Mesenchymal stem cell (in vitro differentiated cells and primary cell): ENCODE data around the gene CPE.

Experiments
- DNase-seq: peaks from one replicate; pipeline ENCODE4 v3.0.0-alpha.2; 2013
- H2AFZ ChIP-seq: one replicate; pipeline ENCODE4 v1.6.1; 2013; ENCODE audit warnings: low read depth, mild to moderate bottlenecking, control low read depth, inconsistent platforms, low read length, moderate library complexity
- H2AK5ac ChIP-seq: 2 replicates; pipeline ENCODE4 v1.6.1; 2013; ENCODE audit warnings: low read length, moderate library complexity, mild to moderate bottlenecking, inconsistent platforms; ENCODE audit not compliant: severe bottlenecking
- H2BK120ac ChIP-seq: one replicate; pipeline ENCODE4 v1.6.1; 2013; ENCODE audit warnings: low read depth, mild to moderate bottlenecking, inconsistent platforms, low read length, moderate library complexity
- H2BK12ac ChIP-seq, 2 experiments: one replicate each; pipeline ENCODE4 v1.6.1; 2013; ENCODE audit warnings: inconsistent platforms in 2 of 2, low read length in 2 of 2, mild to moderate bottlenecking in 2 of 2, moderate library complexity in 2 of 2, control low read depth in 1 of 2
- H2BK15ac ChIP-seq: one replicate; pipeline ENCODE4 v1.6.1; 2013; ENCODE audit warnings: mild to moderate bottlenecking, low read depth, inconsistent platforms; ENCODE audit not compliant: poor library complexity, severe bottlenecking
- H2BK5ac ChIP-seq: 2 replicates; pipeline ENCODE4 v1.6.1; 2013; ENCODE audit warnings: low read depth, mild to moderate bottlenecking, low read length, control low read depth, inconsistent platforms; ENCODE audit not compliant: poor library complexity, severe bottlenecking
- H3K14ac ChIP-seq, 2 experiments: one replicate each; pipeline ENCODE4 v1.6.1; 2013; ENCODE audit warnings: inconsistent platforms in 2 of 2, low read length in 2 of 2, control low read depth in 1 of 2, mild to moderate bottlenecking in 1 of 2, moderate library complexity in 1 of 2
- H3K18ac ChIP-seq, 2 experiments: one replicate each; pipeline ENCODE4 v1.6.1; 2013; ENCODE audit warnings: inconsistent platforms in 2 of 2, low read length in 2 of 2, control low read depth in 1 of 2, low read depth in 1 of 2, mild to moderate bottlenecking in 1 of 2
- H3K23ac ChIP-seq, 2 experiments: one replicate each; pipeline ENCODE4 v1.6.1; 2013; ENCODE audit warnings: inconsistent platforms in 2 of 2, low read length in 2 of 2, mild to moderate bottlenecking in 2 of 2, moderate library complexity in 2 of 2, control low read depth in 1 of 2
- H3K27ac ChIP-seq: 2 replicates; pipeline ENCODE4 v1.5.1; 2013; ENCODE audit warnings: mild to moderate bottlenecking, moderate library complexity, low read length, control low read depth, inconsistent platforms; ENCODE audit not compliant: poor library complexity, severe bottlenecking
- H3K27me3 ChIP-seq, 2 experiments: 2 replicates each; pipeline versions ENCODE4 v1.6.1 to v1.7.0; 2013; ENCODE audit warnings: low read length in 2 of 2, mild to moderate bottlenecking in 2 of 2, moderate library complexity in 2 of 2, control low read depth in 1 of 2, inconsistent platforms in 1 of 2; ENCODE audit not compliant: control insufficient read depth in 1 of 2, insufficient read depth in 1 of 2
- H3K36me3 ChIP-seq, 2 experiments: 2 replicates each; pipeline versions ENCODE4 v1.6.1 to v1.7.0; 2013; ENCODE audit warnings: low read length in 2 of 2, control low read depth in 1 of 2, inconsistent platforms in 1 of 2, low read depth in 1 of 2, mild to moderate bottlenecking in 1 of 2; ENCODE audit not compliant: insufficient read depth in 2 of 2, control insufficient read depth in 1 of 2
- H3K4ac ChIP-seq, 2 experiments: one replicate each; pipeline ENCODE4 v1.6.1; 2013; ENCODE audit warnings: inconsistent platforms in 2 of 2, low read length in 2 of 2, mild to moderate bottlenecking in 2 of 2, moderate library complexity in 2 of 2, control low read depth in 1 of 2, low read depth in 1 of 2
- H3K4me1 ChIP-seq: 2 replicates; pipeline ENCODE4 v1.6.1; 2013; ENCODE audit warnings: low read depth, low read length, control low read depth; ENCODE audit not compliant: control insufficient read depth, insufficient read depth
- H3K4me2 ChIP-seq: 2 replicates; pipeline ENCODE4 v1.6.1; 2013; ENCODE audit warnings: low read length, mild to moderate bottlenecking, inconsistent platforms; ENCODE audit not compliant: poor library complexity, severe bottlenecking
- H3K4me3 ChIP-seq, 2 experiments: 2 replicates each; pipeline versions ENCODE4 v1.5.1 to v1.7.0; 2013; ENCODE audit warnings: low read length in 2 of 2, mild to moderate bottlenecking in 2 of 2, control low read depth in 1 of 2, low read depth in 1 of 2; ENCODE audit not compliant: insufficient read depth in 1 of 2
- H3K79me1 ChIP-seq: replicated peaks from 2 replicates; pipeline ENCODE4 v1.6.1; 2013; ENCODE audit warnings: mild to moderate bottlenecking, control low read depth, low read length, inconsistent platforms; ENCODE audit not compliant: poor library complexity, severe bottlenecking
- H3K9ac ChIP-seq: 2 replicates; pipeline ENCODE4 v1.7.0; 2013; ENCODE audit warnings: mild to moderate bottlenecking, low read length, moderate library complexity
- H3K9me3 ChIP-seq: 2 replicates; pipeline ENCODE4 v1.7.0; 2013; ENCODE audit warnings: mild to moderate bottlenecking, low read length; ENCODE audit not compliant: control insufficient read depth
- H4K8ac ChIP-seq: one replicate; pipeline ENCODE4 v1.6.1; 2013; ENCODE audit warnings: inconsistent platforms, mild to moderate bottlenecking, low read length, moderate library complexity
- H4K91ac ChIP-seq: one replicate; pipeline ENCODE4 v1.6.1; 2013; ENCODE audit warnings: mild to moderate bottlenecking, low read length, inconsistent platforms
- WGBS: methylation state at CpG from one replicate; pipeline ENCODE4 v1.1.7; 2013; ENCODE audit warnings: mixed read lengths; 5-methylcytosine and 5-hydroxymethylcytosine counted together

Gene CPE

DNA sequence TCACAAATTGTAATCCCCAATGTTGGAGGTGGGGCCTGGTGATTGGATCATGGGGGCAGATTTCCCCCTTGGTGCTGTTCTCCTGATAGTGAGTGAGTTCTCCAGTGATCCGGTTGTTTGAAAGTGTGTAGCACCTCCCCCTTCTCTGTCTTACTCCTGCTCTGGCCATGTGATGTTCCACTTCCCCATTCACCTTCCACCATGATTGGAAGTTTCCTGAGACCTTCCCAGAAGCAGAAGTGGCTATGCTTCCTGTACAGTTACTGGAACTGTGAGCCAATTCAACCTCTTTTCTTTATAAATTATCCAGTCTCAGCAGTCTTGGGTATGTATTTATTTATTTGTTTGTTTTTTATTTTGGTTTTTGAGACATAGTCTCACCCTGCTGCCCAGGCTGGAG is 143.2 kb downstream of the CPE start:
- Histone ChIP-seq H2BK12ac (no peak overlapping the region), H4K8ac (no peak overlapping the region), H3K9me3 (no peaks in the 10 kb centered on the region)

DNA sequence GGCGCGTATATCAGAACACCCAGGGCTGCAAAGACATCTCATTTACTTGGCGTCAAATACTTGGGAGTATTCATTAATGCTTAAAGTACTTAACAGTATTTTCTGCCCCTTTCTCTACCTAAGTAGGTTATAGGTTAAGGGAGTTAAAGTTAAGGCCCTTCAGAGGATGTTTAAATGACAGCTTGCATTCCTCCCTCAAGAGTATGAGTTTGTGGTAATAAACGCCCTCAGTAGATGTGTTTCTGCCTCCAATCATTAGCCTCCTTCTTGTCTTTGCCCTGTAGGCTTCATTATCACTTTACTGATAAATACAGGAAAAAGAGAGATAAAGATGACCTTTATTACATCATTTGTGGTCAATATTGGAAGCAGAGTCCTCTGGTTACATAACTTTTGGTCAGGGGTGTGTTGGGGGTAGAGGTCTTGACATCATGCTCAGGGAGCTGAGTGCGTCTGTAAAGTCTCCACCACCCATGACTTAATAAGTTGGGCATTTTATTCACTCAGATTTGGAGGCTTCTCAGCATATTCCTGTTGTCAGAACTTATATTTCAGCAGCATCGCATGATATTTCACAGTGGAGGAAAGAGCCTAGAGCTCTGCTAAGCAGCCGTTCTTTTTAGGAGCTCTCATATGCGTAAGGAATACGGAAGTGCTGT is 145.9 kb downstream of the CPE start:
- no peak overlapping the region for H2BK5ac ChIP-seq

More for the DNA sequence above, 143.2 kb downstream of the CPE start:
- DNase-seq: no peak
- H2AFZ ChIP-seq: no peak overlapping the region
- no peak overlapping the region for H2AK5ac ChIP-seq
- H3K23ac ChIP-seq: no peak overlapping the region
- H3K27ac ChIP-seq: no peak overlapping the region
- H3K4ac ChIP-seq: no peak overlapping the region
- no peak overlapping the region for H3K4me3 ChIP-seq
- H2BK5ac ChIP-seq: no peak overlapping the region
- no peaks in the 10 kb centered on the region for H3K4me1 ChIP-seq
- no peak overlapping the region for H3K9ac ChIP-seq
- no peaks in the 10 kb centered on the region for H3K27me3 ChIP-seq
- no peaks in the 10 kb centered on the region for H3K36me3 ChIP-seq
- WGBS: 93% methylated on average over 1 of the region's 1 CpG
- H4K91ac ChIP-seq: no peak overlapping the region
- no peaks in the 10 kb centered on the region for H3K79me1 ChIP-seq
- no peak overlapping the region for H3K14ac ChIP-seq
- no peak overlapping the region for H3K18ac ChIP-seq
- H2BK15ac ChIP-seq: no peak overlapping the region
- no peak overlapping the region for H3K4me2 ChIP-seq
- no peak overlapping the region for H2BK120ac ChIP-seq

DNA sequence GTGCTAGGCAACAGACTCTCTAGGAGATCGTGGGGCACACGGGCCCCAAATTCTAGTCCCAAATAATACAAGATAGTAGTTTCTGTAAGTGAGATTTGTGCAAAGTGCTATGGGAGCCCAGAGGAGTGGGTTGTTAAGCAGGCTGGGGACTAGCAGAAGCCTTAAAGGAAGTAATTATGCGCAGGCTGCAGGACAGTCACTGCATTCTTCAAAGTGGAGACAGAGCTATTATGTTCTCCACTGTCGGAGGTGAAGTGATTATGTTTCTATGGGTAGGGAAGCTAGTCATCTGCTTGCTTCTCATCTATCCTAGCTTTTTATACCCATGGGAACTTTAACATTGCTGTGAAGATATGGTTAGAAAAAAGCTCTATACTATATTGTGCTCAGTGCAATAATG is 154.2 kb downstream of the CPE start:
- H3K14ac ChIP-seq: no peak overlapping the region
- no peaks in the 10 kb centered on the region for H3K27me3 ChIP-seq
- no peak for DNase-seq
- no peaks in the 10 kb centered on the region for H3K36me3 ChIP-seq
- H3K4ac ChIP-seq: no peak overlapping the region
- H2BK15ac ChIP-seq: no peak overlapping the region
- WGBS: 33% methylated on average over 2 of the region's 4 CpGs
- no peaks in the 10 kb centered on the region for H3K4me1 ChIP-seq
- no peak overlapping the region for H2AFZ ChIP-seq
- H2BK12ac ChIP-seq: no peak overlapping the region
- H3K18ac ChIP-seq: no peak overlapping the region
- H3K4me3 ChIP-seq: no peak overlapping the region
- H3K79me1 ChIP-seq: no peaks in the 10 kb centered on the region
- H3K9me3 ChIP-seq: no peaks in the 10 kb centered on the region
- H3K27ac ChIP-seq: no peak overlapping the region
- no peak overlapping the region for H3K4me2 ChIP-seq
- H4K8ac ChIP-seq: no peak overlapping the region
- H2BK120ac ChIP-seq: no peak overlapping the region
- no peak overlapping the region for H4K91ac ChIP-seq
- H3K23ac ChIP-seq: no peak overlapping the region
- no peak overlapping the region for H3K9ac ChIP-seq
- no peak overlapping the region for H2BK5ac ChIP-seq
- H2AK5ac ChIP-seq: no peak overlapping the region

More for the DNA sequence above, 145.9 kb downstream of the CPE start:
- no peaks in the 10 kb centered on the region for H3K27me3 ChIP-seq
- no peak overlapping the region for H3K4me3 ChIP-seq
- no peak overlapping the region for H2BK12ac ChIP-seq
- DNase-seq: no peak
- no peak overlapping the region for H3K18ac ChIP-seq
- H3K23ac ChIP-seq: no peak overlapping the region
- peak overlapping the region; percentile 69 for H2AFZ ChIP-seq
- H3K4me1 ChIP-seq: no peaks in the 10 kb centered on the region
- H3K27ac ChIP-seq: no peak overlapping the region
- no peak overlapping the region for H3K4me2 ChIP-seq
- H3K4ac ChIP-seq: no peak overlapping the region
- H2BK15ac ChIP-seq: no peak overlapping the region
- no peaks in the 10 kb centered on the region for H3K9me3 ChIP-seq
- WGBS: 69% methylated on average over 4 of the region's 9 CpGs
- H2BK120ac ChIP-seq: no peak overlapping the region
- H3K14ac ChIP-seq: no peak overlapping the region
- H4K91ac ChIP-seq: no peak overlapping the region
- H4K8ac ChIP-seq: no peak overlapping the region
- H2AK5ac ChIP-seq: no peak overlapping the region
- no peak overlapping the region for H3K9ac ChIP-seq
- no peaks in the 10 kb centered on the region for H3K36me3 ChIP-seq
- no peaks in the 10 kb centered on the region for H3K79me1 ChIP-seq

DNA sequence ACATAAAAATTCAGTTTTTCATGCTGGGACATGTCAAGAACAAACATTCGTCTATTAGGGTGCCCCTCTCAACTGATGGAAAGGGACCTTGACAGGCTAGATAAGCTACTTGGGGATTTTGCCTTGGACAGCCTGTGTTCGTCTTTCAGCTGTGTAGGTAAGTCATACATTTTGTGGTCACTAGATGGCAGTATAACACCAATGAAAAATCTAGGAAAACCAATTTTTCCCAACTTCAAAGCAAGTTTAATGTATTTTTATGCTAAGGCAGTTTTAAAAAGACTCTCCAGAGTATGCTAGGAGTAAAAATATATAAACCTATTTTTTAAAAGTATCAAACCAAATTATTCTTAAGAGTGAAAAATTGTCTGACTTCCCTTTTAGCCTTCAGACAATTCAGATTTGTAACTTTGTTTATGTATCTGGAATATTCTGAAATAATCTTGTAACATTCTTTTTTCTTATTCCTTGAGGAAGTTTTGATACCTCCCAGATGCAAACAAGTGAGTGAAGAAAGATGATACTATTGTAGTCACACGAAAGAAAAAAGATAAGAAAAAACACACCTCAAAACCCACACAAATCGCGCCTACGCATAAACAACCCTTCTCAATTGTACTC is 158.3 kb downstream of the CPE start:
- no peak overlapping the region for H2AFZ ChIP-seq
- H3K4ac ChIP-seq: no peak overlapping the region
- no peak overlapping the region for H4K91ac ChIP-seq
- no peak overlapping the region for H2BK12ac ChIP-seq
- H3K36me3 ChIP-seq: no peaks in the 10 kb centered on the region
- no peak overlapping the region for H3K23ac ChIP-seq
- peaks cover 2% of the 10 kb centered on the region for H3K4me1 ChIP-seq
- no peak overlapping the region for H4K8ac ChIP-seq
- H3K9ac ChIP-seq: no peak overlapping the region
- H3K4me2 ChIP-seq: no peak overlapping the region
- WGBS: 0% methylated on average over 1 of the region's 6 CpGs
- no peak overlapping the region for H2AK5ac ChIP-seq
- H3K79me1 ChIP-seq: no peaks in the 10 kb centered on the region
- H2BK15ac ChIP-seq: no peak overlapping the region
- no peaks in the 10 kb centered on the region for H3K9me3 ChIP-seq
- H2BK120ac ChIP-seq: no peak overlapping the region
- no peaks in the 10 kb centered on the region for H3K27me3 ChIP-seq
- no peak overlapping the region for H3K14ac ChIP-seq
- DNase-seq: peak; percentile 53
- H3K4me3 ChIP-seq: no peak overlapping the region
- no peak overlapping the region for H2BK5ac ChIP-seq
- no peak overlapping the region for H3K18ac ChIP-seq
- H3K27ac ChIP-seq: no peak overlapping the region
